BJ (cell line): ENCODE results near the gene PEX6. TPM values are rescaled to one million over a fixed set of nuclear protein-coding genes. Genes with fewer than 3 reads are reported as not detected.

Source experiments
- CTCF ChIA-PET: fragments of 350-600 bp; formaldehyde crosslinking; extraction: SDS; loops from one replicate; lab custom pipeline; 2021; ENCODE audit warnings: antibody characterized with exemption, inconsistent platforms; lab: Yijun Ruan, JAX
- POLR2A ChIA-PET: fragments of 300-600 bp; sonication (Branson Sonifier 250); formaldehyde crosslinking; extraction: SDS; loops from one replicate; lab custom pipeline; 2021; ENCODE audit warnings: antibody characterized with exemption; lab: Charles Lee
- DNase-seq: peaks from one replicate; pipeline ENCODE4 v3.0.0-alpha.2; 2011; ENCODE audit warnings: low read depth
- H3K27me3 ChIP-seq: 2 replicates; pipeline ENCODE4 v1.6.0; 2011; ENCODE audit warnings: low read length; ENCODE audit not compliant: control insufficient read depth, insufficient read depth
- H3K36me3 ChIP-seq: 2 replicates; pipeline ENCODE4 v1.5.1; 2011; ENCODE audit warnings: low read length; ENCODE audit not compliant: control insufficient read depth, insufficient read depth
- H3K4me3 ChIP-seq: 2 replicates; pipeline ENCODE4 v1.5.1; 2011; ENCODE audit warnings: low read depth, mild to moderate bottlenecking, control low read depth, low read length
- polyA plus RNA-seq: library from polyadenylated mRNA; depleted of rRNA; stranded (reverse); fragments of >200 nt; gene quantifications from 2 replicates; pipeline ENCODE4 v1.2.3, GENCODE V29; 2011
- TF ChIP-seq, protein P1 (sequence below): IDR thresholded peaks from 2 replicates; pipeline ENCODE4 v1.5.1; 2011; ENCODE audit warnings: low read depth, mild to moderate bottlenecking, control low read depth, inconsistent platforms, low read length, moderate library complexity; ENCODE audit not compliant: insufficient read depth

Gene PEX6
- polyA plus RNA-seq, 1 experiment = 5.6 TPM

DNA sequence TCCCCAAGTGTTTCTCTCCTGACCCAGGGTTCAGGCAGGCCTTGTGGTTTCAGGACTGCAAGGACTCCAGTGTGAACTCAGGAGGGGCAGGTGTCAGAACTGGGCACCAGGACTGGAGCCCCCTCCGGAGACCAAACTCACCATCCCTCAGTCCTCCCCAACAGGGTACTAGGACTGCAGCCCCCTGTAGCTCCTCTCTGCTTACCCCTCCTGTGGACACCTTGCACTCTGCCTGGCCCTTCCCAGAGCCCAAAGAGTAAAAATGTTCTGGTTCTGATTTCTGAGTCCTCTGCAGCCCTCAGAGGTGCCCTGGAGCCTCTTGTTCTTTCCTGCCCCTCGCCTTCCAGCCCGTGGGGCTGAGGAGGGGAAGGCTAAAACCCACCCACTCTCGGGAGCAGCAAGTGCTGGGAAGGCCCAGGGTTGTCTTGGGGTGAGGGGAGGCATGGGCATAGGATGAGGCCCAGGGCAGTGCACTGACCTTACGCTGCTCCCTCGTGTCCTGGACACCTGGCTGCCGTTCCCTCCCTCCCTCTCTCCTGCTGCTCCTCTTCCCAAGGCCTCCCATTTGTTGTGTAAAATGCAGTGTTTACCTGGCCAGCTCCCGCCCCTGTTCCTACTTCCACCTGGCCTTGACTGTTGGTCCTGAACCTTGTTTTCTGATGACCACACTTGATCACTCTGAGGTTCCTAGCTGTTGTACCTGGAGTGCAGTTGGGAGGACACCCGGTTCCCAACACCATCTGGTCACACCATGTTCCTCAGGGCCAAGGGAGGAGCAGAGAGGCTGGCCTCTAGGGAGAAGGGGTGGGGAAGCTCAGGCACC is 39.8 kb downstream of the PEX6 start:
- CTCF ChIA-PET = no interaction called here
- peaks cover 17% of the 10 kb centered on the region for H3K36me3 ChIP-seq
- no peaks in the 10 kb centered on the region for H3K27me3 ChIP-seq
- POLR2A ChIA-PET = no interaction called here
- DNase-seq = no peak
- no peak overlapping the region for H3K4me3 ChIP-seq
- TF ChIP-seq, protein P1, sequence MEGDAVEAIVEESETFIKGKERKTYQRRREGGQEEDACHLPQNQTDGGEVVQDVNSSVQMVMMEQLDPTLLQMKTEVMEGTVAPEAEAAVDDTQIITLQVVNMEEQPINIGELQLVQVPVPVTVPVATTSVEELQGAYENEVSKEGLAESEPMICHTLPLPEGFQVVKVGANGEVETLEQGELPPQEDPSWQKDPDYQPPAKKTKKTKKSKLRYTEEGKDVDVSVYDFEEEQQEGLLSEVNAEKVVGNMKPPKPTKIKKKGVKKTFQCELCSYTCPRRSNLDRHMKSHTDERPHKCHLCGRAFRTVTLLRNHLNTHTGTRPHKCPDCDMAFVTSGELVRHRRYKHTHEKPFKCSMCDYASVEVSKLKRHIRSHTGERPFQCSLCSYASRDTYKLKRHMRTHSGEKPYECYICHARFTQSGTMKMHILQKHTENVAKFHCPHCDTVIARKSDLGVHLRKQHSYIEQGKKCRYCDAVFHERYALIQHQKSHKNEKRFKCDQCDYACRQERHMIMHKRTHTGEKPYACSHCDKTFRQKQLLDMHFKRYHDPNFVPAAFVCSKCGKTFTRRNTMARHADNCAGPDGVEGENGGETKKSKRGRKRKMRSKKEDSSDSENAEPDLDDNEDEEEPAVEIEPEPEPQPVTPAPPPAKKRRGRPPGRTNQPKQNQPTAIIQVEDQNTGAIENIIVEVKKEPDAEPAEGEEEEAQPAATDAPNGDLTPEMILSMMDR = no peak

DNA sequence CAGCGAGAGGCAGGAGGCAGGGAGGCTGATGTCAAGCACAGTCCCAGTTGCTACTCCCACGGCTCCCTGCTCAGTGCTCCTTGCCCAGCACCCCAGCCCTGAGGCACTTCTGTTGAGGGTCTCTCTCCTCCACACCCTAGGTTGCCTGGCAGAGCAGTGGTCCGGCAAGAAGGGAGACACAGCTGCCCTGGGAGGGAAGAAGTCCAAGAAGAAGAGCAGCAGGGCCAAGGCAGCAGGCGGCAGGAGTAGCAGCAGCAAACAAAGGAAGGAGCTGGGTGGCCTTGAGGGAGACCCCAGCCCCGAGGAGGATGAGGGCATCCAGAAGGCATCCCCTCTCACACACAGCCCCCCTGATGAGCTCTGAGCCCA is 40.6 kb downstream of the PEX6 start:
- Histone ChIP-seq H3K27me3 (no peaks in the 10 kb centered on the region), H3K36me3 (peaks cover 18% of the 10 kb centered on the region), H3K4me3 (no peak overlapping the region)
- TF ChIP-seq, protein P1 = no peak
- no peak for DNase-seq
- CTCF ChIA-PET = no interaction called here
- POLR2A ChIA-PET = no interaction called here

DNA sequence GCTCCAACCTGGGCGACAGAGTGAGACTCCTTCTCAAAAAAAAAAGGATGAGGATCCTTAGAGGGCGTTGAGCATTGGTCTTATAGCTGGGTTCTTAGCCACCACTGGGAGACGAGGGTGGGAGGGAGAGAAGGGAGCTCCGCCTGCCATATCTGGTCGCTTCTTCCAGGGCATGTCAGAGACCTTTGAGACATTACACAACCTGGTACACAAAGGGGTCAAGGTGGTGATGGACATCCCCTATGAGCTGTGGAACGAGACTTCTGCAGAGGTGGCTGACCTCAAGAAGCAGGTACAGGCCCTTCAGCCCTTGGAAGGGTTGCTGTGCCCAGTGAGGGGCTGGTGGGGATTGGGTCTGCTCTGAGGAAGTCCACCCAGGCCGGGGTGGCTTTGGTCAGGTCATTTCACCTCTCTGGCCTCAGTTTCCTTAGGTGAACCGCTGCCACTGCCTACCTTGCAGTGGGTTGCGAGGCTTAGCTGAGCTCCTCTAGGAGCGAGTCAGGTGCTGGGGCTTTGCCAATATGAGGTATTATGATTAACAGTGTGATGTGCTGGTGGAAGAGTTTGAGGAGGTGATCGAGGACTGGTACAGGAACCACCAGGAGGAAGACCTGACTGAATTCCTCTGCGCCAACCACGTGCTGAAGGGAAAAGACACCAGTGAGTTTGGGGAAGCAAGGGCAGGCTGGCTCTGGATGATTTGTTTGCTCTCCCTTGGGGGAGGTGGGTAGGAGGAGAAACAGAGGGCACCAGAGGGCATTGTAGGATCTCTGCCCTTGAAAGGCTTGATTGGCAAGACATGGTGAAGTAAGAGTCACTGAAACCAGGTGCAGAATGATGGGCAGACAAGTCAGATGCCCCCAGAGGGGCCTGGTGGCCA is 41.2 kb downstream of the PEX6 start:
- ChIA-PET CTCF (no interaction called here), POLR2A (interaction anchor here (0.7 kb wide), 1 partner anchor 12 kb away, joined by 6 read pairs; no protein-coding TSS in a partner anchor)
- Histone ChIP-seq H3K27me3 (no peaks in the 10 kb centered on the region), H3K4me3 (no peak overlapping the region), H3K36me3 (peaks cover 18% of the 10 kb centered on the region)
- DNase-seq = no peak
- TF ChIP-seq, protein P1 = no peak

DNA sequence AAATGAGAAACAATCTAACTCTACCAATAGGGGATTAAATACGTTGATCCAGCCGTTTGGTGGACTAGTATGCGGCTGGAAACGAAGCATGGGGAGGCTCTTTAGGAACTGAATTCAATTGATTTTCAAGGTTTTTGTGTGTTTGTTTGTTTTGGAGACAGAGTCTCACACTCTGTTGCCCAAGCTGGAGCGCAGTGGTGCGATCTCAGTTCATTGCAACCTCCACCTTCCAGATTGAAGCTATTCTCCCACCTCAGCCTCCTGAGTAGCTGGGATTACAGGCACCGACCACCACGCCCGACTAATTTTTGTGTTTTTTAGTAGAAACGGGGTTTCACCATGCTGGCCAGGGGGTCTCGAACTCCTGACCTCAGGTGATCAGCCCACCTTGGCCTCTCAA is 42.6 kb downstream of the PEX6 start:
- H3K4me3 ChIP-seq = no peak overlapping the region
- POLR2A ChIA-PET = no interaction called here
- TF ChIP-seq, protein P1 = no peak
- peaks cover 18% of the 10 kb centered on the region for H3K36me3 ChIP-seq
- CTCF ChIA-PET = interaction anchor here (0.6 kb wide), 1 partner anchor 435 kb away, joined by 3 read pairs; no protein-coding TSS in a partner anchor
- DNase-seq = no peak
- no peaks in the 10 kb centered on the region for H3K27me3 ChIP-seq

DNA sequence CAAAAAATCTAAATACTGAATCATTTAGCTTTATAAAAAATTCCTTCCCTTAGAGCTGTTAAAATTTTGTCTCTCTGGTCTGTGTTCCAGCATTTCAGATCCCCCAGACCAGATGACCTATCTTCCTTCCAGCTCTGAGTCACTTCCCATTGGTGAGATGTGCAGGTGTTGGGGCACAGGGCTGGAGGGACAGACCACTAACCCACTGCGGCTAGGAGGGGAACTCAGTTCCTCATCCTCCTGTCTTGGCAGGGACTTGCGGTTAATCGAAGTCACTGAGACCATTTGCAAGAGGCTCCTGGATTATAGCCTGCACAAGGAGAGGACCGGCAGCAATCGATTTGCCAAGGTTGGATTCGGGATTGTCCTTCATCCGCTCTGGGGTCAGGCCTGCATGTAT is 43.7 kb downstream of the PEX6 start:
- DNase-seq = no peak
- Histone ChIP-seq H3K4me3 (no peak overlapping the region), H3K36me3 (peaks cover 14% of the 10 kb centered on the region), H3K27me3 (no peaks in the 10 kb centered on the region)
- CTCF ChIA-PET = interaction anchor here (0.6 to 0.7 kb wide), 2 partner anchors 120 to 1448 kb away, joined by 3 to 4 read pairs; no protein-coding TSS in a partner anchor
- TF ChIP-seq, protein P1 = no peak
- POLR2A ChIA-PET = no interaction called here
